Esophagus squamous epithelium (tissue), 5 donors: ENCODE data around the gene SVOPL. TPM values are rescaled to one million over a fixed set of nuclear protein-coding genes. Genes with fewer than 3 reads are reported as not detected.

Source experiments
- DNase-seq: peaks from one replicate; lab custom pipeline; 2025; lab: John Stamatoyannopoulos, UW
- H3K27ac ChIP-seq, 4 donors: fragments of 200-600 bp; sonication (generic); one replicate each; pipeline ENCODE4 v1.5.1; 2016 to 2019; ENCODE audit warnings: mild to moderate bottlenecking in 1 of 4
- H3K27me3 ChIP-seq, 4 donors: fragments of 200-600 bp; sonication (generic); 1 replicate in 3 of 4; 2 replicates in 1 of 4; pipeline versions ENCODE4 v1.5.1 to v1.6.0; 2017 to 2021; ENCODE audit warnings: antibody characterized with exemption in 1 of 4
- H3K36me3 ChIP-seq, 3 donors: fragments of 200-600 bp; sonication (generic); one replicate each; pipeline ENCODE4 v1.5.1; 2016 to 2019
- H3K4me1 ChIP-seq, 3 donors: fragments of 200-600 bp; sonication (generic); one replicate each; pipeline ENCODE4 v1.5.1; 2017 to 2019
- H3K4me3 ChIP-seq, 4 donors: fragments of 200-600 bp; sonication (generic); 1 replicate in 3 of 4; 2 replicates in 1 of 4; pipeline ENCODE4 v1.5.1; 2016 to 2019; ENCODE audit warnings: mild to moderate bottlenecking in 2 of 4, moderate library complexity in 1 of 4
- H3K9me3 ChIP-seq, 3 donors: fragments of 200-600 bp; sonication (generic); one replicate each; pipeline ENCODE4 v1.5.1; 2016 to 2019
- POLR2A ChIP-seq, 4 donors: fragments of 450-650 bp; IDR thresholded peaks; one replicate each; pipeline ENCODE4 v1.6.1; 2017; ENCODE audit warnings: antibody characterized with exemption in 4 of 4, mild to moderate bottlenecking in 4 of 4, moderate library complexity in 3 of 4
- WGBS, 2 donors: methylation state at CpG; one replicate each; pipeline ENCODE4 v1.1.5; 2018; 5-methylcytosine and 5-hydroxymethylcytosine counted together
- intact Hi-C: fragments of 100-400 bp; cut with DNase I; formaldehyde crosslinking; loops from one replicate; pipeline ENCODE4 v1.15.0; 2022
- small RNA-seq, 4 donors: library from RNA; depleted of rRNA; stranded (forward); fragments of <200 nt; gene quantifications; one replicate each; pipeline ENCODE3, GENCODE V24; 2016
- total RNA-seq, 4 donors: library from RNA; depleted of rRNA; stranded (reverse); fragments of >200 nt; gene quantifications; one replicate each; pipeline ENCODE4 v1.1.0, GENCODE V29; 2016
- TF ChIP-seq, protein P1 (sequence below), 6 experiments: fragments of 450-650 bp in 4 of 6; fragments of 200-600 bp in 2 of 6; sonication (generic) in 2 of 6; IDR thresholded peaks; one replicate each; pipeline ENCODE4 v1.5.1; 2016 to 2019; ENCODE audit warnings: antibody characterized with exemption in 6 of 6, mild to moderate bottlenecking in 4 of 6, moderate library complexity in 4 of 6
- donor health status: DM: yes; HTN: yes; CAD: no.

Gene SVOPL
- total RNA-seq, 4 donors from 2014 or later, result 0.18 TPM; not detected in 3

GRCh38 chr7:138549082-138549481 is 152.1 kb downstream of the SVOPL start:
- H3K4me1 ChIP-seq, result no peaks in the 10 kb centered on the region
- H3K36me3 ChIP-seq, result peaks cover 8 to 96% (median 23%) of the 10 kb centered on the region in 3 donors
- intact Hi-C loops, result no loop called here
- 92 to 93% methylated on average over 1 of the region's 1 CpG for WGBS, 2 donors
- TF ChIP-seq POLR2A (IDR thresholded peaks at IDR 0.05), result no peak
- TF ChIP-seq, protein P1, sequence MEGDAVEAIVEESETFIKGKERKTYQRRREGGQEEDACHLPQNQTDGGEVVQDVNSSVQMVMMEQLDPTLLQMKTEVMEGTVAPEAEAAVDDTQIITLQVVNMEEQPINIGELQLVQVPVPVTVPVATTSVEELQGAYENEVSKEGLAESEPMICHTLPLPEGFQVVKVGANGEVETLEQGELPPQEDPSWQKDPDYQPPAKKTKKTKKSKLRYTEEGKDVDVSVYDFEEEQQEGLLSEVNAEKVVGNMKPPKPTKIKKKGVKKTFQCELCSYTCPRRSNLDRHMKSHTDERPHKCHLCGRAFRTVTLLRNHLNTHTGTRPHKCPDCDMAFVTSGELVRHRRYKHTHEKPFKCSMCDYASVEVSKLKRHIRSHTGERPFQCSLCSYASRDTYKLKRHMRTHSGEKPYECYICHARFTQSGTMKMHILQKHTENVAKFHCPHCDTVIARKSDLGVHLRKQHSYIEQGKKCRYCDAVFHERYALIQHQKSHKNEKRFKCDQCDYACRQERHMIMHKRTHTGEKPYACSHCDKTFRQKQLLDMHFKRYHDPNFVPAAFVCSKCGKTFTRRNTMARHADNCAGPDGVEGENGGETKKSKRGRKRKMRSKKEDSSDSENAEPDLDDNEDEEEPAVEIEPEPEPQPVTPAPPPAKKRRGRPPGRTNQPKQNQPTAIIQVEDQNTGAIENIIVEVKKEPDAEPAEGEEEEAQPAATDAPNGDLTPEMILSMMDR (IDR thresholded peaks at IDR 0.05), result no peak
- no peaks in the 10 kb centered on the region for H3K27me3 ChIP-seq
- no peak for DNase-seq
- H3K27ac ChIP-seq, result no peak overlapping the region
- H3K9me3 ChIP-seq, result peaks cover 0 to 5% (median 0%) of the 10 kb centered on the region in 3 donors
- no peak overlapping the region for H3K4me3 ChIP-seq

DNA sequence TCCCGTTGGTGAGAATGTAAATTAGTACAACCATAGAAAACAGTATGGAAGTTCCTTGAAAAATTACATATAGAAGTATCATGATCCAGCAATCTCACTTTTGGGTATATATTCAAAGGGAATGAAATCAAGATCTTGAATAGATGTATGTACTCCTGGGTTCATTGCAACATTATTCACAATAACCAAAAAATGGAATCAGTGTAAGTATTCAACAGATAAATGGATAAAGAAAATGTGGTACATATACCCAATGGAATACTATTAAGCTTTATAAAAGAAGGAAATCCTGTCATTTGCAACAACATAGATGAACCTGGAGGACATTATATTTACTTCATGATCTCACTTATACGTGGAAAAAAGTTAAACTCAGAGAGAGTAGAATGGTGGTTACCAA is 154.3 kb downstream of the SVOPL start:
- TF ChIP-seq POLR2A (IDR thresholded peaks at IDR 0.05), result no peak
- TF ChIP-seq, protein P1 (IDR thresholded peaks at IDR 0.05), result no peak
- DNase-seq, result no peak
- Histone ChIP-seq H3K9me3 (no peaks in the 10 kb centered on the region), H3K27me3 (no peaks in the 10 kb centered on the region), H3K27ac (no peak overlapping the region), H3K36me3 (peaks cover 8 to 94% (median 8%) of the 10 kb centered on the region in 3 donors), H3K4me3 (no peak overlapping the region), H3K4me1 (no peaks in the 10 kb centered on the region)
- intact Hi-C loops, result no loop called here
- 93 to 94% methylated on average over 2 of the region's 2 CpGs for WGBS, 2 donors

DNA sequence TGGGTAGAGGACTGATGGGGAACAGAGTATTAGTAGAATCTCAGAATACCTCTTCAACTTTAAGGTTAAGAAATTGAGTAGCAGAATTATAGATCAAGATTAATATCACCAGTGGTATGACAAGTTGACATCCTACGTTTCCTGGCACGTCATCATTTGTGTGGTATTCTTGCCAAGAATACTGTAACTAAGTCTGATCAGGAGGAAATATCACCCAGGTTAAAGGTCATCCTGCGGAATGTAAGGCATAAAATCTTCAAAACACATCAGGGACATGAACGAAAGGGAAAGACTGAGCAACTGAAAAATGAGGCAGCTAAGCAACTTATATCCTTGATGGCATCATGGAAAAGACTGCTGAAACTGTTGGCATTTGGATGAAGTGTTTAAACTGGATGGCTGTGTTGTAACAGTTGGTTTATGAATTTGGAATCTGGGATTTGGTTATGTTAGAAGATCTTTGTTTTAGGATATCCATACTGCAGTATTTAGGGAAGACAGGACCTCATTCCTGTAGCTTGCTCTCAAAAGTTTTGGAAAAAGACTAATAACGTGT is 155.0 kb downstream of the SVOPL start:
- DNase-seq, result no peak
- H3K4me3 ChIP-seq, result no peak overlapping the region
- H3K27ac ChIP-seq, result no peak overlapping the region
- intact Hi-C loops, result no loop called here
- H3K9me3 ChIP-seq, result no peaks in the 10 kb centered on the region
- no peaks in the 10 kb centered on the region for H3K4me1 ChIP-seq
- 67 to 87% methylated on average over 5 of the region's 5 CpGs for WGBS, 2 donors
- H3K27me3 ChIP-seq, result no peaks in the 10 kb centered on the region
- TF ChIP-seq POLR2A (IDR thresholded peaks at IDR 0.05), result no peak
- TF ChIP-seq, protein P1 (IDR thresholded peaks at IDR 0.05), result no peak
- peaks cover 3 to 94% (median 3%) of the 10 kb centered on the region in 3 donors for H3K36me3 ChIP-seq

DNA sequence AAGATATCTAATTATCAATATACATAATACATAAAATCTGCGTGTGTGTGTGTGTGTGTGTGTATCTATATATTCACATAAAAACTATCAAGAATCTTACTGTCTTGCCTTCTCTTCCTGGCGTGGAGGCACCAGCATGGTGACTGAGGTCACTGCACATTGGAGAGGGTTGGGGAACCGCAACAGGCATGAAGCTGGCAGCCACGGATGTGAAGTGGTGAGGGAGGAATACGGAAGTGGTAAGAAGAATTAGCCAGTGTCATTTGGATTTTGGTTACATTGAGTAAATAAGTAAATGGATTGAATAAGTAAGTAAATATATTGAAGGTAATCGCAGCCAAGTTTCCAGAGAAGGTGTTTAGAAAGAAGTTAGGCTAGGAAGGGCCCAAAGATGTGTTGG is 156.0 kb downstream of the SVOPL start:
- no peak for DNase-seq
- WGBS, 2 donors, result 79 to 87% methylated on average over 6 of the region's 6 CpGs
- Histone ChIP-seq H3K4me1 (no peaks in the 10 kb centered on the region), H3K4me3 (no peak overlapping the region), H3K27me3 (no peaks in the 10 kb centered on the region), H3K9me3 (no peaks in the 10 kb centered on the region), H3K36me3 (peaks cover 0 to 94% (median 0%) of the 10 kb centered on the region in 3 donors), H3K27ac (no peak overlapping the region)
- TF ChIP-seq, protein P1 (IDR thresholded peaks at IDR 0.05), result no peak
- TF ChIP-seq POLR2A (IDR thresholded peaks at IDR 0.05), result no peak
- intact Hi-C loops, result no loop called here

Small RNAs within 50 kb of the gene (small RNA-seq; reads per million reads assigned to genes)
- 0 reads per million in 4 donors for gene RF00561

Other genes with a start within 250 kb of the SVOPL start
- 10 to 100 TPM in 3 of 4 donors, 1 to 10 TPM in 1; 8.3 to 17.5 (median 15.0) TPM for gene TRIM24, start 241.1 kb downstream of the SVOPL start, total RNA-seq
- 1 to 10 TPM in 1 of 4 donors, not detected in 3; 1.3 TPM for gene TMEM213, start 96.6 kb upstream of the SVOPL start, total RNA-seq
- 10 to 100 TPM in 2 of 4 donors, 1 to 10 TPM in 1, under 1 TPM in 1; 0.95 to 11.7 (median 5.6) TPM for gene ATP6V0A4, start 96.8 kb upstream of the SVOPL start, total RNA-seq